NCI-H446 treated with DMSO at 0.1 percent for 48 hours (cell line): Measurements from ENCODE around the gene NXN.
"Not testable (repeated sequence)": the region's sequence is repeated elsewhere in the genome, so short reads cannot be mapped to it uniquely, and the experiment has no call there.

ENCODE experiments used
- DNase-seq: peaks from one replicate; lab custom pipeline; 2025; lab: John Stamatoyannopoulos, UW

NXN gene

GRCh38 chr17:798246-798645, 181.3 kb downstream of the NXN start:
- DNase-seq = no peak

- DNase-seq = no peak
Measured at GRCh38 chr17:797236-797840, 182.2 kb downstream of the NXN start.

- DNase-seq = no peak
Measured at GRCh38 chr17:796609-797008, 183.0 kb downstream of the NXN start.

- no peak for DNase-seq
Measured at GRCh38 chr17:795721-796120, 183.9 kb downstream of the NXN start.

- no peak for DNase-seq
Measured at GRCh38 chr17:795276-795675, 184.3 kb downstream of the NXN start.

GRCh38 chr17:794876-795275, 184.7 kb downstream of the NXN start:
- DNase-seq = peak; percentile 43

GRCh38 chr17:792277-792676, 187.3 kb downstream of the NXN start:
- no peak for DNase-seq

GRCh38 chr17:791829-792228, 187.7 kb downstream of the NXN start:
- DNase-seq = no peak

GRCh38 chr17:790874-791247, 188.7 kb downstream of the NXN start:
- DNase-seq = not testable (repeated sequence)

- not testable (repeated sequence) for DNase-seq
Measured at GRCh38 chr17:789931-790873, 189.4 kb downstream of the NXN start.

GRCh38 chr17:789160-789840, 190.3 kb downstream of the NXN start:
- DNase-seq = no peak

- no peak for DNase-seq
Measured at GRCh38 chr17:788551-788950, 191.0 kb downstream of the NXN start.

GRCh38 chr17:787641-788221, 191.8 kb downstream of the NXN start:
- DNase-seq = no peak

- DNase-seq = not testable (repeated sequence)
Measured at GRCh38 chr17:785901-786300, 193.7 kb downstream of the NXN start.

GRCh38 chr17:784143-784542, 195.4 kb downstream of the NXN start:
- no peak for DNase-seq

- peak; percentile 30 for DNase-seq
Measured at GRCh38 chr17:781805-782731, 197.5 kb downstream of the NXN start, which contains the start of the genes GLOD4 and MRM3. Gene GLOD4, minus strand, starts transcription at chr17:782280. Its CDS starts 25 bp downstream, at chr17:782255. Gene MRM3, plus strand, starts transcription at chr17:782353. Its CDS starts 26 bp downstream, at chr17:782379.

GRCh38 chr17:778096-778495, 201.5 kb downstream of the NXN start:
- no peak for DNase-seq

GRCh38 chr17:774313-774584, 205.3 kb downstream of the NXN start:
- DNase-seq = no peak

- DNase-seq = no peak
Measured at GRCh38 chr17:773467-774312, 205.9 kb downstream of the NXN start.

GRCh38 chr17:773016-773415, 206.6 kb downstream of the NXN start:
- DNase-seq = no peak
